Transverse colon (tissue), 3 donors: ENCODE data around the gene ORAI3.

Source experiments
- EP300 ChIP-seq: sonication (generic); formaldehyde crosslinking; IDR thresholded peaks from one replicate; pipeline ENCODE4 v1.6.1; 2017; ENCODE audit warnings: antibody characterized with exemption, low read depth
- TF ChIP-seq, protein P1 (sequence below), 5 experiments: fragments of 200-600 bp in 3 of 5; fragments of 450-650 bp in 2 of 5; sonication (generic) in 3 of 5; IDR thresholded peaks; 1 replicate in 2 of 5; 2 replicates in 3 of 5; pipeline ENCODE4 v1.5.1; 2016 to 2017; ENCODE audit warnings: antibody characterized with exemption in 5 of 5, inconsistent platforms in 3 of 5, mild to moderate bottlenecking in 2 of 5, moderate library complexity in 1 of 5

DNA sequence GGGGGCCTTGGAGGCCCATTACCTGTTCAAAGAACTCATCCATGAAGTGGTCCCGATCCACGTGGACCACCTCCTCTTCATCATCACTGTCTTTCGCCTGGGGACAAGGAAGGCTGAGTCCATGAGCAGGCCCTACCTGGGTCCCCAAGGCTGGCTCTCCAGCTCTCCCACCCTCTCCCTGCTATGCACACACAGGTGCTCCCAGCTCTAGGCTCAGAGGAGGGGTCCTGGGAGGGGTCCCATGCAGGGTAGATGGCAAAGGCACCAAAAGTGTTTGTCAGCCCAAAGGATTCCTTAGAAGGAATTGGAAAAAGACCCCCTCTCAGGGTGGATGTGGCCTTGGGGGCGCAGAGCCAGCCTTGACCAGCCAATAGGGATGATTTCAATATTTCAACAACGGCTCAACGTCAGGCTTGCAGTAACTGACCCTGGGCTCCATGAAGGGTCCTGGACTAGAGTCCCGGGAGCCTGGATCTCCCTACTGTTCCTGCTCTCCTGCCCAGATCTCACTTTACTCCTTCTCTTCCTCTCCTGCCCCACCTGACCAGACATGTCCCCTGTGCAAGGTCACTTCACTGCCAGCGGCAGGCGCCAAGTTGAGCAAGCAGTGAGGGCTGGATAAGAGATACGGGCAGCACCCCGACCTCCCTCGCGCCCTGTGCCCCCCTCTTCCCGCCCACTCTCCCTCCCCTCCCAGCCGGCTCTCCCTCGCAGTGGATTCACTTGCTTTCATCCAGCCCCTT, 52.8 kb downstream of the ORAI3 start:
- TF ChIP-seq, protein P1, sequence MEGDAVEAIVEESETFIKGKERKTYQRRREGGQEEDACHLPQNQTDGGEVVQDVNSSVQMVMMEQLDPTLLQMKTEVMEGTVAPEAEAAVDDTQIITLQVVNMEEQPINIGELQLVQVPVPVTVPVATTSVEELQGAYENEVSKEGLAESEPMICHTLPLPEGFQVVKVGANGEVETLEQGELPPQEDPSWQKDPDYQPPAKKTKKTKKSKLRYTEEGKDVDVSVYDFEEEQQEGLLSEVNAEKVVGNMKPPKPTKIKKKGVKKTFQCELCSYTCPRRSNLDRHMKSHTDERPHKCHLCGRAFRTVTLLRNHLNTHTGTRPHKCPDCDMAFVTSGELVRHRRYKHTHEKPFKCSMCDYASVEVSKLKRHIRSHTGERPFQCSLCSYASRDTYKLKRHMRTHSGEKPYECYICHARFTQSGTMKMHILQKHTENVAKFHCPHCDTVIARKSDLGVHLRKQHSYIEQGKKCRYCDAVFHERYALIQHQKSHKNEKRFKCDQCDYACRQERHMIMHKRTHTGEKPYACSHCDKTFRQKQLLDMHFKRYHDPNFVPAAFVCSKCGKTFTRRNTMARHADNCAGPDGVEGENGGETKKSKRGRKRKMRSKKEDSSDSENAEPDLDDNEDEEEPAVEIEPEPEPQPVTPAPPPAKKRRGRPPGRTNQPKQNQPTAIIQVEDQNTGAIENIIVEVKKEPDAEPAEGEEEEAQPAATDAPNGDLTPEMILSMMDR (IDR thresholded peaks at IDR 0.05) = no peak
- TF ChIP-seq EP300 = no peak
